Measurements from ENCODE around the gene STXBP4. TPM values are rescaled to one million over a fixed set of nuclear protein-coding genes. Genes with fewer than 3 reads are reported as not detected.

The STXBP4 gene, protein sequence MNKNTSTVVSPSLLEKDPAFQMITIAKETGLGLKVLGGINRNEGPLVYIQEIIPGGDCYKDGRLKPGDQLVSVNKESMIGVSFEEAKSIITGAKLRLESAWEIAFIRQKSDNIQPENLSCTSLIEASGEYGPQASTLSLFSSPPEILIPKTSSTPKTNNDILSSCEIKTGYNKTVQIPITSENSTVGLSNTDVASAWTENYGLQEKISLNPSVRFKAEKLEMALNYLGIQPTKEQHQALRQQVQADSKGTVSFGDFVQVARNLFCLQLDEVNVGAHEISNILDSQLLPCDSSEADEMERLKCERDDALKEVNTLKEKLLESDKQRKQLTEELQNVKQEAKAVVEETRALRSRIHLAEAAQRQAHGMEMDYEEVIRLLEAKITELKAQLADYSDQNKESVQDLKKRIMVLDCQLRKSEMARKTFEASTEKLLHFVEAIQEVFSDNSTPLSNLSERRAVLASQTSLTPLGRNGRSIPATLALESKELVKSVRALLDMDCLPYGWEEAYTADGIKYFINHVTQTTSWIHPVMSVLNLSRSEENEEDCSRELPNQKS
- 6.2 and 12.0 TPM in 2 replicates for total RNA-seq (2021)
- percentile 54 among the genes with signal in this experiment for Bru-seq, nascent RNA
- BruChase-seq, experiment 1, labeled RNA remaining after a 2-hour chase = percentile 50 among the genes with signal in this experiment
- percentile 48 among the genes with signal in this experiment for BruChase-seq, experiment 2, labeled RNA remaining after a 6-hour chase
- long read RNA-seq, full-length matches to known transcripts = 3 of 8 reads
- long read RNA-seq, partial matches to known transcripts = 2 of 8 reads
- long read RNA-seq, other reads (novel, unspliced or antisense) = 3 of 8 reads

- POLR2A ChIA-PET (ENCODE audit: unreplicated experiment) = no interaction called here
- Histone ChIP-seq H4K20me1 (ENCODE audit: insufficient read depth) (no peaks in the 10 kb centered on the region), H3K79me2 (ENCODE audit: low read depth) (peaks cover 50% of the 10 kb centered on the region), H3K4me3 (peak within 1 kb of the TSS; percentile 68), H3K27me3 (ENCODE audit: insufficient read depth, low read depth) (no peaks in the 10 kb centered on the region), H3K4me2 (peak within 1 kb of the TSS; percentile 92), H2AFZ (peak within 1 kb of the TSS; percentile 95), H3K9me3 (ENCODE audit: insufficient read depth, low read depth) (no peaks in the 10 kb centered on the region), H3K27ac (peak within 1 kb of the TSS; percentile 32), H3K4me1 (replicated peaks; ENCODE audit: insufficient read depth) (peaks cover 29% of the 10 kb centered on the region), H3F3A (ENCODE audit: insufficient read depth, low read depth) (peaks cover 8% of the 10 kb centered on the region; the same call in 1 of the 2 replicates), H3K9me2 (ENCODE audit: insufficient read depth) (no peaks in the 10 kb centered on the region), H3K36me3 (ENCODE audit: low read depth) (peaks cover 20% of the 10 kb centered on the region; the same call in 1 of the 2 replicates)
- TF ChIP-seq CTCF (conservative IDR thresholded peaks at IDR 0.05) (peak; percentile 64), EZH2 (IDR thresholded peaks at IDR 0.05; ENCODE audit: low read depth) (no peak)
- BruUV-seq (replicated peaks) = no TSS peak
- CTCF ChIA-PET = no interaction called here
- intact Hi-C loops (cut with micrococcal nuclease; ENCODE audit: unreplicated experiment) = loop anchor here (2.0 kb wide), 1 partner anchor 68 kb away; the partner anchor contains the start of gene TOM1L1
- DNase-seq = peak; percentile 93 to 94
Measured at GRCh38 chr17:54968262-54968987, at the start of gene STXBP4, which contains the start of gene COX11. Gene STXBP4, plus strand, starts transcription at chr17:54968765. Its CDS starts 17,455 bp downstream, at chr17:54986220. Gene COX11, minus strand, starts transcription at chr17:54968654. Its CDS starts 8 bp downstream, at chr17:54968646.

GRCh38 chr17:54919425-54919824 lies 49.1 kb upstream of the STXBP4 start:
- no peak overlapping the region for H3K4me2 ChIP-seq
- no peaks in the 10 kb centered on the region for H3K79me2 ChIP-seq (ENCODE audit: low read depth)
- POLR2A ChIA-PET (ENCODE audit: unreplicated experiment) = interaction anchor here (0.7 kb wide), 1 partner anchor 1206 kb away, joined by 6 read pairs; no protein-coding TSS in a partner anchor
- H4K20me1 ChIP-seq (ENCODE audit: insufficient read depth) = 0 out of 2 replicates have a peak, but pooled peaks cover 4% of the 10 kb centered on the region
- H3K9me3 ChIP-seq (ENCODE audit: insufficient read depth, low read depth) = peaks cover 13% of the 10 kb centered on the region; the same call in 1 of the 2 replicates
- DNase-seq = no peak
- no peak overlapping the region for H2AFZ ChIP-seq
- peaks cover 61% of the 10 kb centered on the region for H3K36me3 ChIP-seq (ENCODE audit: low read depth)
- no peaks in the 10 kb centered on the region for H3F3A ChIP-seq (ENCODE audit: insufficient read depth, low read depth)
- H3K27me3 ChIP-seq (ENCODE audit: insufficient read depth, low read depth) = no peaks in the 10 kb centered on the region
- H3K4me1 ChIP-seq (replicated peaks; ENCODE audit: insufficient read depth) = no peaks in the 10 kb centered on the region
- H3K9me2 ChIP-seq (ENCODE audit: insufficient read depth) = no peaks in the 10 kb centered on the region
- BruUV-seq (replicated peaks) = no TSS peak
- CTCF ChIA-PET = no interaction called here
- H3K27ac ChIP-seq = no peak overlapping the region
- intact Hi-C loops (cut with micrococcal nuclease; ENCODE audit: unreplicated experiment) = no loop called here
- TF ChIP-seq CTCF (conservative IDR thresholded peaks at IDR 0.05) (no peak), EZH2 (IDR thresholded peaks at IDR 0.05; ENCODE audit: low read depth) (no peak)
- H3K4me3 ChIP-seq = no peak overlapping the region

GRCh38 chr17:54920819-54921218 lies 47.7 kb upstream of the STXBP4 start:
- intact Hi-C loops (cut with micrococcal nuclease; ENCODE audit: unreplicated experiment) = no loop called here
- Histone ChIP-seq H3K9me2 (ENCODE audit: insufficient read depth) (no peaks in the 10 kb centered on the region), H4K20me1 (ENCODE audit: insufficient read depth) (no peaks in the 10 kb centered on the region), H3K4me2 (no peak overlapping the region), H3K27me3 (ENCODE audit: insufficient read depth, low read depth) (no peaks in the 10 kb centered on the region), H3K4me3 (no peak overlapping the region), H3F3A (ENCODE audit: insufficient read depth, low read depth) (no peaks in the 10 kb centered on the region), H3K9me3 (ENCODE audit: insufficient read depth, low read depth) (peaks cover 10% of the 10 kb centered on the region; the same call in 1 of the 2 replicates), H3K36me3 (ENCODE audit: low read depth) (peaks cover 56% of the 10 kb centered on the region), H2AFZ (no peak overlapping the region), H3K27ac (no peak overlapping the region), H3K4me1 (replicated peaks; ENCODE audit: insufficient read depth) (no peaks in the 10 kb centered on the region), H3K79me2 (ENCODE audit: low read depth) (no peaks in the 10 kb centered on the region)
- no peak for DNase-seq
- BruUV-seq (replicated peaks) = no TSS peak
- ChIA-PET POLR2A (ENCODE audit: unreplicated experiment) (no interaction called here), CTCF (no interaction called here)
- TF ChIP-seq EZH2 (IDR thresholded peaks at IDR 0.05; ENCODE audit: low read depth) (no peak), CTCF (conservative IDR thresholded peaks at IDR 0.05) (no peak)
